ENCODE results near the gene BTBD7.
A peak's percentile ranks its signal among the peaks of the same experiment; 100 is the strongest.

The BTBD7 gene

DNA sequence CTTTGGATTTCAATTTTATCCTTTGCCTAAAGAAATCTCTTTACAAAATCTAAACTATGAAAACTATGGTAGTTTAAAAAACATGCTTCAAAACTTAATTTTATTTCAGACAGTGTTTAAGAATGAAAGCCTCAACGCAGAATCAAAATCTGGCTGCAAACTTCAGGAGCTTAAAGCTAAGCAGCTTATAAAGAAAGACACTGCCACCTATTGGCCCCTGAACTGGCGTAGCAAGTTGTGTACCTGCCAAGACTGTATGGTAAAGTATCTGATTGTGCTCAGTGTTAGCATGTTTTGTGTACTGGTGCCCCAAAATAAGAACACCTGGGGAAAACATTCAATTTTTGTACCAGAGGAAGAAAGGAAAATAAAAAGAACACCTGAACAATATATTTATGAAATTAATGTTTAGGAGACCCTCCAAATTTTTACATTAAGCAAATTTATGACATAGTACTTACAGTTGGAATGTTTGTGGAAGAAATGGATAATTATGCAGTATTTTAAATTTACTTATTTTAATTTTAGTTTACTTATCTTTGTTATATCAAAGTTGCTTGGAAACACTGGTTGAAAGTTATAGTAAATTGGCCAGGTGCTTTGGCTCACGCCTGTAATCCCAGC, 113.6 kb downstream of the BTBD7 start:
- H3K27me3 ChIP-seq (ENCODE audit: control insufficient read depth in 1 of 2, insufficient read depth in 2 of 2, low read length in 2 of 2): no peaks in the 10 kb centered on the region
- no peaks in the 10 kb centered on the region for H3K9me3 ChIP-seq (ENCODE audit: control insufficient read depth in 2 of 2, low read length in 2 of 2)
- no peak overlapping the region for H3K27ac ChIP-seq (ENCODE audit: low read length)
- no peaks in the 10 kb centered on the region for H3K4me1 ChIP-seq (ENCODE audit: control insufficient read depth, insufficient read depth, low read length)
- no peak overlapping the region for H3K9ac ChIP-seq (ENCODE audit: low read length in 2 of 2)
- H3K36me3 ChIP-seq (ENCODE audit: control insufficient read depth in 2 of 2, insufficient read depth in 2 of 2, low read length in 2 of 2): peaks cover 28 to 29% of the 10 kb centered on the region in 2 donors
- H3K4me3 ChIP-seq (ENCODE audit: low read length in 2 of 2): no peak overlapping the region

DNA sequence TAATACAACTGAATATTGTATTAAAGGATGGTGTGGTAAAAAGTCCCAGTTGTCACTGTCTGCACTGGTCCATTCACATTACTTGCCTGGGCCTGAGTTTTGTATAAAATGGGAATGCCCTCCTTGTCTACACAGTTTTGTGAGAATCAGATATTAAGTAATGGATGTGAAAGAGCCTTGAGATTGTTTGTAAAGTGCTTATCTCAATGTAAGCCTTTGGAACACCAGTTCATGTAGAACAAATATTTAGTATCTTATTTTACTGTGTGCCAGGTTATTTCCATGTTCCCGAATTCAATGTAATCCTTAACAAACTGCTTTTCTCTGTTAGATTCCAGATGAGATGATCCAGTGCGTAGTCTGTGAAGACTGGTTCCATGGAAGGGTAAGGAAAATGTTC, 118.2 kb downstream of the BTBD7 start:
- Histone ChIP-seq H3K4me3 (ENCODE audit: low read length in 2 of 2) (no peak overlapping the region), H3K4me1 (ENCODE audit: control insufficient read depth, insufficient read depth, low read length) (no peaks in the 10 kb centered on the region), H3K27me3 (ENCODE audit: control insufficient read depth in 1 of 2, insufficient read depth in 2 of 2, low read length in 2 of 2) (no peaks in the 10 kb centered on the region), H3K9me3 (ENCODE audit: control insufficient read depth in 2 of 2, low read length in 2 of 2) (no peaks in the 10 kb centered on the region), H3K27ac (ENCODE audit: low read length) (no peak overlapping the region), H3K9ac (ENCODE audit: low read length in 2 of 2) (no peak overlapping the region), H3K36me3 (ENCODE audit: control insufficient read depth in 2 of 2, insufficient read depth in 2 of 2, low read length in 2 of 2) (peaks cover 25 to 30% of the 10 kb centered on the region in 2 donors)

DNA sequence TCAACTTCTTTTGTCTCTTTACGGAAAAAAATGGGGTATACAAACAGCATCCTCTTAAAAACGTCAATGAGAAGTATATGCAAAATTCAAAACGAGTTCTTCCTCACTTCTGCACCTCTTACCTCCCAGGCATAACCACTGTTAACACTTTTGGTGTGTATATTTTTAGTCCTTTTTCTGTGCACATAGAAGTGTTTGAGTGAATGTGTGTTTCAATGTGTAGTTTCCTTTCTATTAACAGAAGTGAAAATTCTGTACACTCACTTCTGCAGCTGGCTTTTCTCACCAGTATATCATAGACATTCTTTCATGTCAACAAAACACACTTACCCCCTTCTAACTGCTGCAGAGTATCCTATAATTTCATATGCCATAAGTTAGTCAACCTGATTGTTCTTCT, 120.4 kb downstream of the BTBD7 start:
- H3K4me3 ChIP-seq (ENCODE audit: low read length in 2 of 2): no peak overlapping the region
- H3K36me3 ChIP-seq (ENCODE audit: control insufficient read depth in 2 of 2, insufficient read depth in 2 of 2, low read length in 2 of 2): peaks cover 25 to 26% of the 10 kb centered on the region in 2 donors
- H3K27ac ChIP-seq (ENCODE audit: low read length): no peak overlapping the region
- H3K9ac ChIP-seq (ENCODE audit: low read length in 2 of 2): no peak overlapping the region
- H3K27me3 ChIP-seq (ENCODE audit: control insufficient read depth in 1 of 2, insufficient read depth in 2 of 2, low read length in 2 of 2): no peaks in the 10 kb centered on the region
- H3K4me1 ChIP-seq (ENCODE audit: control insufficient read depth, insufficient read depth, low read length): peaks cover 6% of the 10 kb centered on the region
- no peaks in the 10 kb centered on the region for H3K9me3 ChIP-seq (ENCODE audit: control insufficient read depth in 2 of 2, low read length in 2 of 2)

DNA sequence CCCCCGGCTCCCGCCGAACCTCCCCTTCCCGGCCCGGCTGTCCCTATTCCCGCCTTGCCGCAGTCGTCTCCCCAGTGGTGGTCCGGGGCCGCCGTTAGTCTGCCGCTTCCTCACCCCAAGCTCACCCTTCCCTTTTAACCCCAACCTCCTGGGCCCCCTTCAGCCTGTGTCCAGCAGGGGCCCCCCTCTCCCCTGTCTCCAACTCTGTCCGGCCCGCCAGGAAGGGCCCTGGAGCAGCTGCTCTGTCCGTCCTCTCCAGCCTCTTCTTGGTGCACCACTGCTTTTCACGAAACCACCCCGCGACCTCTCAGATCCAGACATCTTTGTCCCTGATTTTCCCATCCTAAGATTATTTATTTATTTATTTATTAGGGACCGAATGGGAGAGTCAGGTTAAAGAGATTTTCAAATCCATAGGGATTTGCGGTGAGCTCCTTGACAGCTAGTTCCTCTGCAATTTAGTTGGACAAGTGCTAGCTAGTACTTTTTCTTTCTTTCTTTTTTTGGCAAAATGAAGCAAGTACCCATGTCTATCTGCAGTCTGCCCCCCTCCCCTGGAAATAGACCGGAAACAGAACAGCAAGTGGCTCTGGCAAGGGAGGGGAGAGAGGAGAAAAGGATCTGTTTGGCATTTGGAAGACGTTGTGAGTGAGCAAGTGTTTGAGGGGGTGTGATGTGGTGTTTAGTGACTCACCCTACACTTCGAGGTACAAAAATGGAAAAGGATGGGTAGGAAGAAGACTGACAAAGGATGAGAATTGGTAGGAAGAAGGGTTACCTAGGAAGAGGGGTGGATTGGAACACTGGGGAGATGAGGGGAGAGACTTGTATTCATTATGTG, 125.1 kb downstream of the BTBD7 start:
- peak overlapping the region; percentile 74 for H3K27ac ChIP-seq (ENCODE audit: low read length)
- no peaks in the 10 kb centered on the region for H3K9me3 ChIP-seq (ENCODE audit: control insufficient read depth in 2 of 2, low read length in 2 of 2)
- H3K27me3 ChIP-seq (ENCODE audit: control insufficient read depth in 1 of 2, insufficient read depth in 2 of 2, low read length in 2 of 2): no peaks in the 10 kb centered on the region
- peaks cover 6% of the 10 kb centered on the region in 2 donors for H3K36me3 ChIP-seq (ENCODE audit: control insufficient read depth in 2 of 2, insufficient read depth in 2 of 2, low read length in 2 of 2)
- peaks cover 15% of the 10 kb centered on the region for H3K4me1 ChIP-seq (ENCODE audit: control insufficient read depth, insufficient read depth, low read length)
- peak overlapping the region; percentile 94 to 96 for H3K4me3 ChIP-seq (ENCODE audit: low read length in 2 of 2)
- H3K9ac ChIP-seq (ENCODE audit: low read length in 2 of 2): peak overlapping the region; percentile 82 to 86

DNA sequence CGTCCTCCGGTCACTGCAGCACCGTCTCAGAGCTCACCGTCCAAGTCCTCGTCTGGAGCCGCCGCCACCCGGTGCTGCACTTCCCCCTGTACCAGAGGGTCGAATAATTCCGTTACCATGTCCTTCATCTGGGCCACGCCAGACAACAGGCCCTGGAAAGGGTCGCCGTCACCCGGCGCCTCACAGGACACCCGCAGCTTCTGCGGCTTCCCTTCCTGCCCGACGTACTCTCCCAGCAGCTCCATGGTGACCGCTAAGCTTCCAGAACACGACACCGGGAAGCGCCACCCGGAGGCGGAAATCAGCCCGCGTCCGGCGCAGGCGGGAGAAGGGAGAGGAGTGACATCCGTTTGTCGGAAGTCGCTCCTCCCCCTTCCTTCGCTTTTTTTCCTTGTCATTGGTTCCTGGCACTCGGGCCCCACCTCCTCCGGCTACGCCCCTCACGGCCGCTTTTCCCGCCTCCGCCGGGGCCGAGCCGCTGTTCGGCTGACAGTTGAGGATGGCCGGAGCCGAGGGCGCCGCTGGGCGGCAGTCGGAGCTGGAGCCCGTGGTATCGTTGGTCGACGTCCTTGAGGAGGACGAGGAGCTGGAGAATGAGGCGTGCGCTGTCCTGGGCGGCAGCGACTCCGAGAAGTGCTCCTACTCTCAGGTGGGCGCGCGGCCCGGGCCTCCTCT, 125.9 kb downstream of the BTBD7 start, which contains the start of the genes GON7 and UBR7:
GON7 (minus strand) TSS at position 273 of the 675 bp plus-strand sequence; CDS start at position 245, 28 bp downstream.
UBR7 (plus strand) TSS at position 464 of the 675 bp plus-strand sequence; CDS start at position 500, 36 bp downstream.
- Histone ChIP-seq H3K27ac (ENCODE audit: low read length) (peak within 1 kb of the TSS; percentile 74), H3K9me3 (ENCODE audit: control insufficient read depth in 2 of 2, low read length in 2 of 2) (no peaks in the 10 kb centered on the region), H3K27me3 (ENCODE audit: control insufficient read depth in 1 of 2, insufficient read depth in 2 of 2, low read length in 2 of 2) (no peaks in the 10 kb centered on the region), H3K9ac (ENCODE audit: low read length in 2 of 2) (peak within 1 kb of the TSS; percentile 82 to 87), H3K4me3 (ENCODE audit: low read length in 2 of 2) (peak within 1 kb of the TSS; percentile 94 to 96), H3K4me1 (ENCODE audit: control insufficient read depth, insufficient read depth, low read length) (peaks cover 15% of the 10 kb centered on the region), H3K36me3 (ENCODE audit: control insufficient read depth in 2 of 2, insufficient read depth in 2 of 2, low read length in 2 of 2) (no peaks in the 10 kb centered on the region)

DNA sequence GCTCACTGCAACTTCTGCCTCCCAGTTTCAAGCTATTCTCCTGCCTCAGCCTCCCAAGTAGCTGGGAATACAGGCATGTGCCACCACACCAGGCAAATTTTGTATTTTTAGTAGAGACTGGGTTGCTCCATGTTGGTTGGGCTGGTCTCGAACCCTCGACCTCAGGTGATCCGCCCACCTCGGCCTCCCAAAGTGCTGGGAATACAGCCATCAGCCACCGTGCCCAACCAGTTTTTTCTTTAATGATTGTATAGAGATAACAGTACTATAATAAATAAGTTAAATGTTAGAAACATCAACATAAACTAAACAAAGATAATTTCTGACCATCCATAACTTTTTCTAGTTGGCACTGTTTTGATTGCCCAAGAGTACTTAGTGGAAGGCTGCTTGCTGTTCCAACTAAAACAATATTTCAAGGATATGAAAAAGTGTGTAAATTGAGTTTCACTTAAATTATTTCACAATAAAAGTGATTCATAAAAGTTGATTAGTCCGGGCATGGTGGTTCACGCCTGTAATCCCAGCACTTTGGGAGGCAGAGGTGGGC, 131.6 kb downstream of the BTBD7 start:
- Histone ChIP-seq H3K27me3 (ENCODE audit: control insufficient read depth in 1 of 2, insufficient read depth in 2 of 2, low read length in 2 of 2) (no peaks in the 10 kb centered on the region), H3K36me3 (ENCODE audit: control insufficient read depth in 2 of 2, insufficient read depth in 2 of 2, low read length in 2 of 2) (no peaks in the 10 kb centered on the region), H3K9ac (ENCODE audit: low read length in 2 of 2) (no peak overlapping the region), H3K4me1 (ENCODE audit: control insufficient read depth, insufficient read depth, low read length) (peaks cover 5% of the 10 kb centered on the region), H3K4me3 (ENCODE audit: low read length in 2 of 2) (no peak overlapping the region), H3K9me3 (ENCODE audit: control insufficient read depth in 2 of 2, low read length in 2 of 2) (no peaks in the 10 kb centered on the region), H3K27ac (ENCODE audit: low read length) (no peak overlapping the region)

DNA sequence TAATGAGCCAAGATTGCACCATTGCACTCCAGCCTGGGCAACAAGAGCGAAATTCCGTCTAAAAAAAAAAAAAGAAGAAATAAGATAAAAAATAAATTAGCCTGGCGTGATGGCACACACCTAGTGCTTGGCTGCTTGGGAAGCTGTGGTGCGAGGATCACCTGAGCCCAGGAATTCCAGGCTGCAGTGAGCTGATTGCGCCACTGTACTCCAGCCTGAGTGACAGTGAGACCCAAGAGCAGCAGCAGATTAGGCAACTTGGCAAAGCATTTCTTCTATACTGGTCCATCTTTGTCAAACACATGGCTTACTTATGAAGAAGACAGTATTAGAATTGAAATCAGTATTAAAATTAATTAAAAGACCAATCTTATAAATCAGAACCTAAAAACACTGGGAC, 132.3 kb downstream of the BTBD7 start:
- H3K9me3 ChIP-seq (ENCODE audit: control insufficient read depth in 2 of 2, low read length in 2 of 2): no peaks in the 10 kb centered on the region
- H3K27ac ChIP-seq (ENCODE audit: low read length): no peak overlapping the region
- H3K4me3 ChIP-seq (ENCODE audit: low read length in 2 of 2): no peak overlapping the region
- no peaks in the 10 kb centered on the region for H3K4me1 ChIP-seq (ENCODE audit: control insufficient read depth, insufficient read depth, low read length)
- H3K27me3 ChIP-seq (ENCODE audit: control insufficient read depth in 1 of 2, insufficient read depth in 2 of 2, low read length in 2 of 2): no peaks in the 10 kb centered on the region
- no peak overlapping the region for H3K9ac ChIP-seq (ENCODE audit: low read length in 2 of 2)
- H3K36me3 ChIP-seq (ENCODE audit: control insufficient read depth in 2 of 2, insufficient read depth in 2 of 2, low read length in 2 of 2): no peaks in the 10 kb centered on the region

DNA sequence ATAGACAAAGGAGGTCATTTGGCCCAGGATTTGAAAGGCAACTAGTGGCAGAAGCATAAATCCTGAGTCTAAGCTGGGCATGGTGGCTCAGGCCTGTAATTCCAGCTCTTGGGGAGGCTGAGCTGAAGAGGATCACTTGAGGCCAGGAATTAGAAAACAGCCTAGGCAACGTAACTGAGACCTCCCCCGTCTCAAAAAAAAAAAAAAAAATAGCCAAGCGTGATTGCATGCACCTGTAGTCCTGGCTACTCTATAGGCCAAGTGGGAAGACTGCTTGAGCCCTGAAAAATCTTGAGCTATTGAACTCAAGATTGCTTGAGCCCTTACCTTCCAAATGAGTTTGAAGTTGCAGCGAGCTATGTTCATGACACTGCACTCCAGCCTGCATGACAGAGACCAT, 133.8 kb downstream of the BTBD7 start:
- no peak overlapping the region for H3K27ac ChIP-seq (ENCODE audit: low read length)
- H3K36me3 ChIP-seq (ENCODE audit: control insufficient read depth in 2 of 2, insufficient read depth in 2 of 2, low read length in 2 of 2): no peaks in the 10 kb centered on the region
- no peaks in the 10 kb centered on the region for H3K9me3 ChIP-seq (ENCODE audit: control insufficient read depth in 2 of 2, low read length in 2 of 2)
- no peaks in the 10 kb centered on the region for H3K4me1 ChIP-seq (ENCODE audit: control insufficient read depth, insufficient read depth, low read length)
- no peaks in the 10 kb centered on the region for H3K27me3 ChIP-seq (ENCODE audit: control insufficient read depth in 1 of 2, insufficient read depth in 2 of 2, low read length in 2 of 2)
- no peak overlapping the region for H3K9ac ChIP-seq (ENCODE audit: low read length in 2 of 2)
- no peak overlapping the region for H3K4me3 ChIP-seq (ENCODE audit: low read length in 2 of 2)

DNA sequence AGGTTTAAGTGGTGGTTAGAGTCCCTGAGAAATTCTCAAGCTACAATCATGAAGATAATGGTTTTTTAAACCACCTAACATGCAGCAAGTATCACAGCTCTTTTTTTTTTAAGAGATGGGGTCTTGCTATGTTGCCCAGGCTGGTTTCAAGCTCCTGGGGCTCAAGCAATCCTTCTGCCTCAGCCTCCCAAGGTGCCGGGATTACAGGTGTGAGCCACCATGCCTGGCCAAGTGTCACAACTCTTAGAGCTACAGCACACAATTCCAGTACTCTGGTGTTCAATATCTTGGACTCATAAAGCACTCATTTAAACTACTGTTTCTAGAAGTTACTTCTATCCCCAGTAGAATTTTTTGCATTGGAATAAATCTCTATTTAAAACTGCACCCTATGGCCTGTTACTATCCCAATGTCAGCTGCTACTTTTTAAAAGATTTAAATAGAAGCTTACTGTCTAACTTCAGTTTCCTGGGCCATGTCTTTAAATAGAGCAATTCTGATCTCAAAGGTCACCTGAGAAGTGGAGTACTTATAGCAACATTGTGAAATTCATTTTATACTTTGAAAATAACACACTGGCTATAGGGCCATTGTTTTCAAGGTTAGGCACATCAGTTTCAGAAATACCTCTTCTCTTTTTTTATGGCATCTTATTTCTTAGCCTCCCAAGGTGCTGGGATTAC, 137.4 kb downstream of the BTBD7 start:
- Histone ChIP-seq H3K9me3 (ENCODE audit: control insufficient read depth in 2 of 2, low read length in 2 of 2) (no peaks in the 10 kb centered on the region), H3K4me3 (ENCODE audit: low read length in 2 of 2) (no peak overlapping the region)

More for the DNA sequence above, 137.4 kb downstream of the BTBD7 start:
- Histone ChIP-seq H3K27me3 (ENCODE audit: control insufficient read depth in 1 of 2, insufficient read depth in 2 of 2, low read length in 2 of 2) (no peaks in the 10 kb centered on the region), H3K36me3 (ENCODE audit: control insufficient read depth in 2 of 2, insufficient read depth in 2 of 2, low read length in 2 of 2) (no peaks in the 10 kb centered on the region), H3K4me1 (ENCODE audit: control insufficient read depth, insufficient read depth, low read length) (no peaks in the 10 kb centered on the region), H3K27ac (ENCODE audit: low read length) (no peak overlapping the region), H3K9ac (ENCODE audit: low read length in 2 of 2) (peak overlapping the region in 1 of 2 donors; percentile 9)
